ENCODE results near the gene FAM237A. TPM values are rescaled to one million over a fixed set of nuclear protein-coding genes. Genes with fewer than 3 reads are reported as not detected.

FAM237A gene
- total and polyA plus RNA-seq, 10 of the 15 experiments (the other 5 are each of a cell fraction or from before 2014, with no cell fraction given): not detected

DNA sequence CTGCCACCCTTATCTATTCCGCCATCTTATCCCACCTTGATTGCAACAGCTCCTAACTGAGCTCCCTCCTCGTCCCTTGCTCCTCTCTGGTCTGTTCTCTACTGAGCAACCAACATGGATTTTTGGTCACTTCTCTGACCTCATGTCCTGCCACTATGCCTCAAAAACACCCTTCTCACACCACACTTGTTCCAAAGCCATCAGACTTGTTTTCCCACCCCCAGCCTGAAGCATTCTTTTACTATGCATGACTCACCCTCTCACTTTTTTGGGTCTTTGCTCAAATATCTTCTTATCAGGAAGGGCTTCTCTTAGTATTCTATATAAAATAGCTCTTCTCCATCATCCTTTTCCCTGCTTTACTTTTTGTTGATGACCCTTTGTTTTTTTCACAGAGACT, 2.7 kb upstream of the FAM237A start:
- FAIRE-seq (no peak), DNase-seq (ENCODE audit: low read depth, low spot score) (no peak), ATAC-seq (no peak)
- in situ Hi-C loops (cut with MboI): no loop called here
- no peaks in the 10 kb centered on the region for H3K4me1 ChIP-seq (ENCODE audit: control insufficient read depth, insufficient read depth, low read length)
- no peak overlapping the region for H3K27ac ChIP-seq (ENCODE audit: control insufficient read depth, insufficient read depth)
- no peak overlapping the region for H3K9ac ChIP-seq (ENCODE audit: control insufficient read depth, insufficient read depth, low read length)
- BruUV-seq (replicated peaks): no TSS peak
- RAD21 ChIA-PET (ENCODE audit: unreplicated experiment): no interaction called here
- no peak overlapping the region for H3K4me2 ChIP-seq (ENCODE audit: control insufficient read depth, insufficient read depth)
- H4K20me1 ChIP-seq (ENCODE audit: control insufficient read depth, insufficient read depth): no peaks in the 10 kb centered on the region
- POLR2A ChIA-PET: no interaction called here
- H2AFZ ChIP-seq (ENCODE audit: control insufficient read depth, low read depth, low read length): no peak overlapping the region
- H3K27me3 ChIP-seq (replicated peaks in 1 of 2; ENCODE audit: control insufficient read depth in 2 of 2, insufficient read depth in 2 of 2, low read length in 1 of 2): no peaks in the 10 kb centered on the region; a peak in 2 of 4 replicates
- CTCF ChIA-PET: interaction anchor here (0.6 kb wide), 1 partner anchor 975 kb away, joined by 3 read pairs; no protein-coding TSS in a partner anchor
- SMC1A ChIA-PET (ENCODE audit: uncharacterized antibody, unreplicated experiment): no interaction called here
- H3K36me3 ChIP-seq (ENCODE audit: control insufficient read depth in 2 of 2, insufficient read depth in 2 of 2, low read length in 1 of 2): no peaks in the 10 kb centered on the region
- no peak overlapping the region for H3K4me3 ChIP-seq
- no peaks in the 10 kb centered on the region for H3K79me2 ChIP-seq (ENCODE audit: control insufficient read depth, insufficient read depth, low read length)
- intact Hi-C loops (cut with micrococcal nuclease; ENCODE audit: unreplicated experiment): no loop called here
- 22% methylated on average over 2 of the region's 2 CpGs for WGBS (ENCODE audit: insufficient coverage, insufficient replicate concordance, low lambda C conversion rate, missing lambda C conversion rate)
- H3K9me3 ChIP-seq (replicated peaks; ENCODE audit: control insufficient read depth, insufficient read depth, low read length): no peaks in the 10 kb centered on the region
- no peak for TF ChIP-seq MXI1 (IDR thresholded peaks at IDR 0.05; ENCODE audit: low read depth, low read length)
- no peak for TF ChIP-seq SREBF2 (IDR thresholded peaks at IDR 0.05; ENCODE audit: low read length)
- TF ChIP-seq, protein P1, sequence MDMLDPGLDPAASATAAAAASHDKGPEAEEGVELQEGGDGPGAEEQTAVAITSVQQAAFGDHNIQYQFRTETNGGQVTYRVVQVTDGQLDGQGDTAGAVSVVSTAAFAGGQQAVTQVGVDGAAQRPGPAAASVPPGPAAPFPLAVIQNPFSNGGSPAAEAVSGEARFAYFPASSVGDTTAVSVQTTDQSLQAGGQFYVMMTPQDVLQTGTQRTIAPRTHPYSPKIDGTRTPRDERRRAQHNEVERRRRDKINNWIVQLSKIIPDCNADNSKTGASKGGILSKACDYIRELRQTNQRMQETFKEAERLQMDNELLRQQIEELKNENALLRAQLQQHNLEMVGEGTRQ (IDR thresholded peaks at IDR 0.05; ENCODE audit: borderline replicate concordance, low read depth, low read length): no peak
- no peak for TF ChIP-seq BACH1 (IDR thresholded peaks at IDR 0.05; ENCODE audit: borderline replicate concordance)
- TF ChIP-seq, protein P2, sequence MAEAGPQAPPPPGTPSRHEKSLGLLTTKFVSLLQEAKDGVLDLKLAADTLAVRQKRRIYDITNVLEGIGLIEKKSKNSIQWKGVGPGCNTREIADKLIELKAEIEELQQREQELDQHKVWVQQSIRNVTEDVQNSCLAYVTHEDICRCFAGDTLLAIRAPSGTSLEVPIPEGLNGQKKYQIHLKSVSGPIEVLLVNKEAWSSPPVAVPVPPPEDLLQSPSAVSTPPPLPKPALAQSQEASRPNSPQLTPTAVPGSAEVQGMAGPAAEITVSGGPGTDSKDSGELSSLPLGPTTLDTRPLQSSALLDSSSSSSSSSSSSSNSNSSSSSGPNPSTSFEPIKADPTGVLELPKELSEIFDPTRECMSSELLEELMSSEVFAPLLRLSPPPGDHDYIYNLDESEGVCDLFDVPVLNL (IDR thresholded peaks at IDR 0.05; ENCODE audit: low read depth, low read length): no peak
- no peak for TF ChIP-seq ZNF384 (IDR thresholded peaks at IDR 0.05; ENCODE audit: borderline replicate concordance, low read depth, low read length)
- TF ChIP-seq WRNIP1 (IDR thresholded peaks at IDR 0.05; ENCODE audit: borderline replicate concordance, low read depth, low read length): no peak
- no peak for TF ChIP-seq IRF4 (IDR thresholded peaks at IDR 0.05; ENCODE audit: low read depth, low read length)
- TF ChIP-seq BRCA1 (IDR thresholded peaks at IDR 0.05; ENCODE audit: low read depth, low read length): no peak
- TF ChIP-seq TAF1 (IDR thresholded peaks at IDR 0.05; ENCODE audit: borderline replicate concordance, low read depth, low read length): no peak
- TF ChIP-seq, protein P3, sequence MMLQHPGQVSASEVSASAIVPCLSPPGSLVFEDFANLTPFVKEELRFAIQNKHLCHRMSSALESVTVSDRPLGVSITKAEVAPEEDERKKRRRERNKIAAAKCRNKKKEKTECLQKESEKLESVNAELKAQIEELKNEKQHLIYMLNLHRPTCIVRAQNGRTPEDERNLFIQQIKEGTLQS (IDR thresholded peaks at IDR 0.05; ENCODE audit: borderline replicate concordance, extremely low read depth, low read depth, low read length): no peak
- TF ChIP-seq, protein P4, sequence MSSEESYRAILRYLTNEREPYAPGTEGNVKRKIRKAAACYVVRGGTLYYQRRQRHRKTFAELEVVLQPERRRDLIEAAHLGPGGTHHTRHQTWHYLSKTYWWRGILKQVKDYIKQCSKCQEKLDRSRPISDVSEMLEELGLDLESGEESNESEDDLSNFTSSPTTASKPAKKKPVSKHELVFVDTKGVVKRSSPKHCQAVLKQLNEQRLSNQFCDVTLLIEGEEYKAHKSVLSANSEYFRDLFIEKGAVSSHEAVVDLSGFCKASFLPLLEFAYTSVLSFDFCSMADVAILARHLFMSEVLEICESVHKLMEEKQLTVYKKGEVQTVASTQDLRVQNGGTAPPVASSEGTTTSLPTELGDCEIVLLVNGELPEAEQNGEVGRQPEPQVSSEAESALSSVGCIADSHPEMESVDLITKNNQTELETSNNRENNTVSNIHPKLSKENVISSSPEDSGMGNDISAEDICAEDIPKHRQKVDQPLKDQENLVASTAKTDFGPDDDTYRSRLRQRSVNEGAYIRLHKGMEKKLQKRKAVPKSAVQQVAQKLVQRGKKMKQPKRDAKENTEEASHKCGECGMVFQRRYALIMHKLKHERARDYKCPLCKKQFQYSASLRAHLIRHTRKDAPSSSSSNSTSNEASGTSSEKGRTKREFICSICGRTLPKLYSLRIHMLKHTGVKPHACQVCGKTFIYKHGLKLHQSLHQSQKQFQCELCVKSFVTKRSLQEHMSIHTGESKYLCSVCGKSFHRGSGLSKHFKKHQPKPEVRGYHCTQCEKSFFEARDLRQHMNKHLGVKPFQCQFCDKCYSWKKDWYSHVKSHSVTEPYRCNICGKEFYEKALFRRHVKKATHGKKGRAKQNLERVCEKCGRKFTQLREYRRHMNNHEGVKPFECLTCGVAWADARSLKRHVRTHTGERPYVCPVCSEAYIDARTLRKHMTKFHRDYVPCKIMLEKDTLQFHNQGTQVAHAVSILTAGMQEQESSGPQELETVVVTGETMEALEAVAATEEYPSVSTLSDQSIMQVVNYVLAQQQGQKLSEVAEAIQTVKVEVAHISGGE (CRISPR knock-in tag; IDR thresholded peaks at IDR 0.05): no peak
- TF ChIP-seq KAT2A (conservative IDR thresholded peaks at IDR 0.05; ENCODE audit: control insufficient read depth, low read depth, low read length): no peak
- TF ChIP-seq TCF7 (IDR thresholded peaks at IDR 0.05; ENCODE audit: borderline replicate concordance): no peak
- TF ChIP-seq CBFB (IDR thresholded peaks at IDR 0.05; ENCODE audit: low read depth): no peak
